ENCODE results near the gene KCTD18.

Gene KCTD18

GRCh38 chr2:200455958-200456421, 53.9 kb downstream of the KCTD18 start:
- TF ChIP-seq POLR2A (IDR thresholded peaks at IDR 0.05; ENCODE audit: low read length), result no peak
- no peak for TF ChIP-seq GATA1 (IDR thresholded peaks at IDR 0.05; ENCODE audit: low read depth, low read length)
- peak in 1 of 2 experiments; percentile 17 for DNase-seq

DNA sequence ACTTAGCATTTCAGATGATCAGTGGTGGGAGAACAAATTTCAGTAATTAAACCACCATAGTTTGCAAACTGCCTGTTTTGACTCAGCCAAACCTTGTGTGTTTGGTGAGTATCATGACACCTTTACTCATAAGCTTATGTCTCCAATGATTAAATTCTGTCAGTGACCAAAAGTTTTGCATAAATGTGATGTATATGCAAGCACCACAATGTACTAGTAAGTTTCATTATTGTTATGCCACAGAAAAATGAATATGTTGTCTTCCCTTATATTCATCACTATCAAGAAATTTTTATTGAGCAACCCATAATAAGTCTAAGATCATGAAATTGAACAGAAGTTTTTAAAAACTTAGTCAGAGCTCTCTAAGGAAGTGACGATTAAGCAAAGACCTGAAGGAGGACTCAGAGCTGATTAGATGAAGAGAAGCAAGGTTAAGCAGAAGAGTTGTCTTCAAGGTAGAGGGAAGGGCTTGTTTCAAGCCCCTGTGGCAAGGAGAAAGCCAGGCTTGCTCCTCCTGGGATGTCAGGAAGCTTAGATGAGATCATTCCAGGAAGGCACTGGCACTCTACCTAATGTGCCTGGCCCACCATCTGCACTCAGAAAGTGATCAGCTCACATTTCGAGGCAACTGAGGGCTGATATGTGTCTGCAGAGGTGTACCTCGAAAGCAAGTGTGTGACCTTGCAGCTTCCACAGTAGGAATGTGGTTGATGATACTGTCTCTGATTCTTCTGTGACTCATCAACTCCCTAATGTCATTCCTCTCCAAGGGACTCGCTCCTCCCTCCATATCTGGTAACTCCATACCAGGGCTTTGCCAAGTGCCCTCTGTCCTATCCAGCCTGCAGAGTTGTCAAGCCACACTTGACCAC, 54.7 kb downstream of the KCTD18 start:
- DNase-seq, result no peak
- TF ChIP-seq POLR2A (IDR thresholded peaks at IDR 0.05; ENCODE audit: low read length) (no peak), GATA1 (IDR thresholded peaks at IDR 0.05; ENCODE audit: low read depth, low read length) (no peak)

GRCh38 chr2:200453853-200454534, 55.9 kb downstream of the KCTD18 start:
- DNase-seq, result no peak
- TF ChIP-seq POLR2A (IDR thresholded peaks at IDR 0.05; ENCODE audit: low read length), result no peak
- TF ChIP-seq GATA1 (IDR thresholded peaks at IDR 0.05; ENCODE audit: low read depth, low read length), result no peak

DNA sequence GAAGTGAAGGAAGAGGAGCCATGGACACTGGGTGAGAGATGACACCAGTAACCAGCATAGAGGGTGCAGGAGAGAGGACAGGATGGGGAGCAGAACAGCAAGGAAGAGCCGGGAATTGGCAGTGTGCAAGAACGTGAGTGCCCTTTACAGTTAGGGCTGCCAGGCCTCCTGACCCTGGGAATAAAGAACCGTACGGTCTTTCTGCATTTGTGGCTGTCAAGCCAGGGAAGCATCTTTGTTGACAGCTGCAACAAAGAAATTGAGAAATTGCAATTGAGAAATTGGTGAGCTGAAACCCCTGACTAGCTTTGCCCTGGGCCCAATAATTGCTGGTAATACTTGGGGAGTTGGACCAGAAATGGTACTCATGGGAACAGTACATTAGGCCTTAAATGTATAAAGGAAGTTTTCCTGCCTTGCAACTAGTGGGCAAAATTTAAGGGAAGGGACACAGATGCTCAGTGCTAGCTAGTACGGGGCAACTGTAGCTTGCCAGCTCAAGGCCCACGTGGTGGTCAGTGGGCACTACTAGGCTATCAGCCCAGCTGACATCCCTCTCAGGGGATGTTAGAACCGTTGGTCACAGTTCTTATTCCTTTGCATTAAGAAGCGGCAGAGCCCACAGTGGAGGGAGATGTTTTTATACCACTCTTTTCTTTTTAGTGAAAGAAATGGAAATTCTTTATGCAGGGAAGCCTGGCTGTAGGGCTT, 56.6 kb downstream of the KCTD18 start:
- TF ChIP-seq POLR2A (IDR thresholded peaks at IDR 0.05; ENCODE audit: low read length) (no peak), GATA1 (IDR thresholded peaks at IDR 0.05; ENCODE audit: low read depth, low read length) (no peak)
- DNase-seq, result no peak

DNA sequence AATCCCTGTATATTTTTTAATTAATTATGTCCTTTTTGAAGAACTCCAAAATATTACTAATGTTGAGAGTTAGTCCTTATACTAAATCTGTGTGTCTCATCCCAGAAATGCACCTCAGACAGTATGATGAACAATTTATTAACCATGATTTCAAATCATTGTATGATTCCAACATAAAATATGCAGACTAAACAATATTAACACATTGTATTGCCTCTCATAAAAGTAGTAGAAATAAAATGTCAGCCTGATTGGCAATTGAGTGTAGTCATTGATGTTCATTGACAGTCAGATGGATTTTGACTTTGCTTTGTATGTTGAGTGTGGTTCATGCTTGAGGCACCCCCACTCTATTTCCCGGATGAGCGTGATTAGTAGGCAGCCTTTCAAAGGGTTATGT, 57.5 kb downstream of the KCTD18 start:
- TF ChIP-seq POLR2A (IDR thresholded peaks at IDR 0.05; ENCODE audit: low read length) (no peak), GATA1 (IDR thresholded peaks at IDR 0.05; ENCODE audit: low read depth, low read length) (no peak)
- DNase-seq, result no peak

GRCh38 chr2:200451511-200451910, 58.4 kb downstream of the KCTD18 start:
- no peak for DNase-seq

DNA sequence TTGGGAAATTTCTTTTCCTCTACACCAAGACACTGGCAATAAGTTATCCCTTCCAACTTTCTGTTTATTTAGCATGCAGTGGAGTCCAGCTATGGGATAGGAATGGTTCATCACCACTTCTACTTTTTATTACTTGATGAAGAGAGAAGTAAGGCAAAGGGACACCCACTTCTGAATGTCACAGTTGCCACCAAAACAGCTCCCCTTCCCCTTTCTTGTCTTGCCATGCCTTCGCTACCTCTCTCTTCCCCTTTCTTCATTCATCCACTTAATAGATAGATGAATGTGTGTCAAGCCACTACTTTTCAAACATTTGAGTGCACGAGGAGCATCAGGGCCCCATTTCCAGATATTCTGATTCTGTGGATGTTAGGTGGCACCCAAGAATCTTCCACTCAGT, 59.6 kb downstream of the KCTD18 start:
- TF ChIP-seq GATA1 (IDR thresholded peaks at IDR 0.05; ENCODE audit: low read depth, low read length) (no peak), POLR2A (IDR thresholded peaks at IDR 0.05; ENCODE audit: low read length) (no peak)
- DNase-seq, result no peak

More at GRCh38 chr2:200451511-200451910, 58.4 kb downstream of the KCTD18 start:
- TF ChIP-seq POLR2A (IDR thresholded peaks at IDR 0.05; ENCODE audit: low read length), result no peak
- TF ChIP-seq GATA1 (IDR thresholded peaks at IDR 0.05; ENCODE audit: low read depth, low read length), result no peak

DNA sequence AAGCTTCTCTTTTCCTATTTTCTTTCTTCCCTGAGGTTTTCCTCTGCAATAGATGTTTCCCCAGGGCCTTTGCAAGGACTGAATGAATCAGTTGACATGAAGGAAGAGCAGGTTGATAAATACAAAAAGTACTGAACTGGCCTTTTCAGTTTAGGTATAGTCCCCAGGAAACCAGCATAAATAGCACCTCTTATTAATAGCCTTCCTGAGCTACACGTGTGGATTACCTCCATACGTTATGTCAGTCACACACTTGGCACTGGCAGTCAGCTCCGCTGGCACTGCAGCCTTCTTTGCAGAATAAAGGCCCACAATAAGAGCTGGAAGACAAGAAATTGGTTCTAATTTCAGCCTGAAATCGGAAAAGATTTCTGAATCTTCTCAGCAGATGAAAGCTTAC, 60.7 kb downstream of the KCTD18 start:
- no peak for DNase-seq
- no peak for TF ChIP-seq POLR2A (IDR thresholded peaks at IDR 0.05; ENCODE audit: low read length)
- no peak for TF ChIP-seq GATA1 (IDR thresholded peaks at IDR 0.05; ENCODE audit: low read depth, low read length)

- no peak for DNase-seq
- no peak for TF ChIP-seq GATA1 (IDR thresholded peaks at IDR 0.05; ENCODE audit: low read depth, low read length)
- no peak for TF ChIP-seq POLR2A (IDR thresholded peaks at IDR 0.05; ENCODE audit: low read length)
Measured at GRCh38 chr2:200448455-200448854, 61.4 kb downstream of the KCTD18 start.

- no peak for TF ChIP-seq GATA1 (IDR thresholded peaks at IDR 0.05; ENCODE audit: low read depth, low read length)
- TF ChIP-seq POLR2A (IDR thresholded peaks at IDR 0.05; ENCODE audit: low read length), result no peak
- DNase-seq, result no peak
Measured at GRCh38 chr2:200447139-200447855, 62.6 kb downstream of the KCTD18 start.

DNA sequence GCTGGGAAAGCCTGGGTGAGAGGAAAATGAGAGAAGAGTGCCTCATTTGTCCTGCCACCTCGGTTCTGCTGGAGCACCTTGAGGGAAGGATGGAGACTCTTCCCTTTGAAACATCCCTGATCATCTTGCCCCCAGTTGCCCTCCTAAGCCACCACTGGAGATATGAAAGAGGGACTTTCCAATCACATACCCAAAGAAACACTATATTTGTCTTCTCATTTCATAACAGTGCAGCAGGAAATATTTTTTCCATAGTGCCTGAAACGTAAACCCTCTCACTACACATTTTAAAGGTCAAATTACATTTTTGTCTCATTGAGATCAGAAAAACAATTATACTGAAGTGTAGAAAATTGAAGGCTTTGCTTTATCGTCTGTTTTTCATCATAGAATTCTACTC, 63.3 kb downstream of the KCTD18 start:
- no peak for DNase-seq
- TF ChIP-seq GATA1 (IDR thresholded peaks at IDR 0.05; ENCODE audit: low read depth, low read length) (no peak), POLR2A (IDR thresholded peaks at IDR 0.05; ENCODE audit: low read length) (no peak)

DNA sequence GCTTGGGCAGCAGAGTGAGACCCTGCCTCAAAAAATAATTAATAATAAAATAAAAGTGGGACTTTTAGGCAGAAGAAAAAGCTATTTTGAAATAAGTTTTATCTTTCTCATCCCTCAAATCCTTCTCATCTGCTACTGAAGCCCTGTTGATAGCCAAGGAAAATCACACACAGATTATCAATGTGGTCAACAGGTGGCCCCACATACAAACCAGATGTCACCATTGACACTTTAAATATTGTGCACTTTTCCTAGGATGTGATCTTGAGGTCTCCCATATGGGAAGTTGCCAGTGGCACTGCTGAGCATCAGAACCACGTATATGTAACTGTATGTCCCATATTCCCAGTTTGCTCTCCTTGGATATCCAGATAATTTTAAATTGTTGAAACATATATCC, 64.6 kb downstream of the KCTD18 start:
- DNase-seq, result no peak

GRCh38 chr2:200444530-200444929, 65.3 kb downstream of the KCTD18 start:
- no peak for TF ChIP-seq POLR2A (IDR thresholded peaks at IDR 0.05; ENCODE audit: low read length)
- no peak for DNase-seq

More for the DNA sequence above, 64.6 kb downstream of the KCTD18 start:
- TF ChIP-seq POLR2A (IDR thresholded peaks at IDR 0.05; ENCODE audit: low read length) (no peak), GATA1 (IDR thresholded peaks at IDR 0.05; ENCODE audit: low read depth, low read length) (no peak)

Data from erythroblast (primary cell).